GM18511 (cell line): Measurements from ENCODE around the gene EDC3.
A peak's percentile ranks its signal among the peaks of the same experiment; 100 is the strongest.
"Not testable (repeated sequence)": the region's sequence is repeated elsewhere in the genome, so short reads cannot be mapped to it uniquely, and the experiment has no call there.

Experiments used
- ATAC-seq: cut with Tn5 transposase; IDR thresholded peaks from one replicate; pipeline ENCODE4 v1.9.1; 2021; ENCODE audit warnings: mild to moderate bottlenecking, moderate library complexity; ENCODE audit not compliant: unreplicated experiment

EDC3 gene, protein sequence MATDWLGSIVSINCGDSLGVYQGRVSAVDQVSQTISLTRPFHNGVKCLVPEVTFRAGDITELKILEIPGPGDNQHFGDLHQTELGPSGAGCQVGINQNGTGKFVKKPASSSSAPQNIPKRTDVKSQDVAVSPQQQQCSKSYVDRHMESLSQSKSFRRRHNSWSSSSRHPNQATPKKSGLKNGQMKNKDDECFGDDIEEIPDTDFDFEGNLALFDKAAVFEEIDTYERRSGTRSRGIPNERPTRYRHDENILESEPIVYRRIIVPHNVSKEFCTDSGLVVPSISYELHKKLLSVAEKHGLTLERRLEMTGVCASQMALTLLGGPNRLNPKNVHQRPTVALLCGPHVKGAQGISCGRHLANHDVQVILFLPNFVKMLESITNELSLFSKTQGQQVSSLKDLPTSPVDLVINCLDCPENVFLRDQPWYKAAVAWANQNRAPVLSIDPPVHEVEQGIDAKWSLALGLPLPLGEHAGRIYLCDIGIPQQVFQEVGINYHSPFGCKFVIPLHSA

DNA sequence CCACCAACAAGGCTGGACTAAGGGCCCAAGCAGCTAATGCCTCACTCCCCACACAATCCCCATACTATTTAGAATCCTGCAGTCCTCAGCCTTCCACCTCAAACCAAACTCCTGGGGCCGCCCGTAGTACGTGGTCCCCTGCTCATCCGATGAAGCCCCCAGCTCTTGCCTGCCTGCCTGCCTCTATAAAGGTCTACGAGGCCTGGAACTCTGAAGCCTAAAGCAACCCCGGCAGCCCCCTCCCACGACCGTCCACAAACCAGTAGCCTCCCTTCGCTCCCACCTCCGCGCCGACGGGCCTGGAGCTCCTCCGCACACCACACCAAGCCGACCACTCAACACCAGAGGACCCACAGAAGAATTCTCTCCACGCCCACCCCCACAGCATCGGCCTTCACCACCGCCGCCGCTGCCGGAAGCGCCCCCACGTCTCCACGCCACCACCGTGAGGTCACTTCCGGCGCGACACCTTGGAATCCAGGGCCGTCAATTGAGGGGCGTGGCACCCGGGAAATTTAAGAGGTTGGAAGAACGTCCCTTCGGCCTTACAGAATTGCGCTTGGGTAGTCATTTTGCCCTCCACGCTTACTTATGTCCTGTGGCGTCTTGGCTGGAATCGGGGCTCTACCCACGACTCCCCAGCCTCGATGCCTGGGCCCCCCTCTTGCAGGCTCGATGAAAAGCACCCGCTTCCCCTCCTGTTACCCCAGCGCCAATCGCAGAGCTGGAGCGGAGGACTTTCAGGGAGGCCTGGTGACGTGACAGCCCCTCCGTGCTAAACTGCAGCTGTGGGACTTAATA lies at the start of gene EDC3:
Gene EDC3 (minus strand): TSS at position 428 of the 801 bp plus-strand sequence. CDS start 20,900 bp downstream, outside the sequence.
- ATAC-seq = peak; percentile 83

- ATAC-seq = no peak
Observed at GRCh38 chr15:74742422-74742821, 46.6 kb upstream of the EDC3 start.

DNA sequence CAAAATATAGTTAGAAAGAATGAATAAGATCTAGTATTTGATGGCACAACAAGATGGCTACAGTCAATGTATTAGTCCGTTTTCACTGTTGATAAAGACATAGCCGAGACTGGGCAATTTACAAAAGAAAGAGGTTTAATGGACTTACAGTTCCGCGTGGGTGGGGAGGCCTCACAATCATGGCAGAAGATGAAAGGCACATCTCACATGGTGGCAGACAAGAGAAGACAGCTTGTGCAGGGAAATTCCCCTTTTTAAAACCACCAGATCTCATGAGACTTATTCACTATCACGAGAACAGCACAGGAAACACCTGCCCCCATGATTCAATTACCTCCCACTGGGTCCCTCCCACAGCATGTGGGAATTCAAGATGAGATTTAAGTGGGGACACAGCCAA lies 42.4 kb upstream of the EDC3 start:
- ATAC-seq = not testable (repeated sequence)

DNA sequence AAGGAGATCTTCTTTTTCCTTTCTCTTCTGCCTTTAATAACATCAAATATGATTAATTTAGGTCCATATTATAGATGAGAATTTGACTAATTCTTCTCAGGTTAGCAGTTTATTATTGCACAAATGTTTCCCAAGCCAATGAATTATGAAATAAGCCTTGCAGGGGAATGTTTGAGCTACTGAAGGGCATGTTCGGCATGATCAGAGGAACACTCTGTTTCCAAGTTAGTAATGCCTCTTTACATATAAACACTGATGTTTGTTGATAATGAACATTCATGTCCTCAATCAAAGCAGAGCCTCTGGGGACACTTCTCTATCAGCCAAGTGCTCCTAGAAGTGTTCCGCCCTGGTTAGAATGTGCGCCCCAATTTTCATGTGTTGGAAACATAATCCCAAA lies 39.5 kb upstream of the EDC3 start:
- no peak for ATAC-seq

DNA sequence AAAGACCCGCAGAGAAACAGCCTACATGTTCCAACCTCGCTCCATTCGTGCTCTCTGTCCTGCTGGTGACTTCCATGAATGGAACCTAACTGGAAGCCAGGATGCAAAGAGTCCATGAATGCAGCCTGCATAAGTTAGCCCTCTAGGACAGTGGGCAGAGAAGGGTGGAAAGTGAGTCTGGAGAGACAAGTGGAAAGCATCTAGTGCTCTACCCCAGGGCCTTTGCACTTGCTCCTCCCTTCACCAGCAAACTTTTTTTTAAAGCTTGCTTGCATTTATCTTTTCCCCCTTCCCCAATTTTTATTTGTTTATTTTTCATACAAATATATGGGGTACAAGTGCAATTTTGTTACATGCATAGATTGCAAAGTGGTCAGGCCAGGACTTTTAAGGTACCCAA lies 37.4 kb upstream of the EDC3 start:
- no peak for ATAC-seq

DNA sequence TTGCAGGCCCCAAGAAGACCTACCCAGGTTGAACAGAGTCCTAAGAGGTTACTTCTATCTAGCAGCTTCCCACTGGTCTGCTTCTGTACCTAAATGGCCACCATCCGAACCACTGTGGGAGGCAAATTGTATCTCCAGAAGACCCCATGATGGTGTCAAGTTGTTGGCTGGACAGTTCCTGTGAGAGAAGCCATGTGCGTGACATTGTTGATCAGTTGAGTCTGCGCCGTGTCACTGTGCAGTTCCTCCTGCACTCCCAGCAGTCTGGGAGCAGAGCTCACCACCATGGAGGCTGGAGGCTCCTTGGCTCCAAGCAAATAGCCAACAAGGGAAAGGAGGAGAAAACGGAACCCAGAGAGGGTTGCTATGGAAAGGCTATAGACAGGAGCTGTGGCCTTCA lies 37.0 kb upstream of the EDC3 start:
- ATAC-seq = no peak

GRCh38 chr15:74730619-74731316 lies 34.9 kb upstream of the EDC3 start:
- no peak for ATAC-seq

GRCh38 chr15:74729372-74729771 lies 33.5 kb upstream of the EDC3 start:
- not testable (repeated sequence) for ATAC-seq

DNA sequence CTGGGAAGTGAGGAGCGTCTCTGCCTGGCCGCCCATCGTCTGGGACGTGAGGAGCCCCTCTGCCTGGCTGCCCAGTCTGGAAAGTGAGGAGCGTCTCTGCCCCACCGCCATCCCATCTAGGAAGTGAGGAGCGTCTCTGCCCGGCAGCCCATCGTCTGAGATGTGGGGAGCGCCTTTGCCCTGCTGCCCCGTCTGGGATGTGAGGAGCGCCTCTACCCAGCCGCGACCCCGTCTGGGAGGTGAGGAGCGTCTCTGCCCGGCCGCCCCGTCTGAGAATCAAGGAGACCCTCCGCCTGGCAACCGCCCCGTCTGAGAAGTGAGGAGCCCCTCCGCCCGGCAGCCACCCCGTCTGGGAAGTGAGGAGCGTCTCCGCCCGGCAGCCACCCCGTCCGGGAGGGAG lies 32.9 kb upstream of the EDC3 start:
- not testable (repeated sequence) for ATAC-seq

GRCh38 chr15:74727727-74728126 lies 31.9 kb upstream of the EDC3 start:
- ATAC-seq = no peak

DNA sequence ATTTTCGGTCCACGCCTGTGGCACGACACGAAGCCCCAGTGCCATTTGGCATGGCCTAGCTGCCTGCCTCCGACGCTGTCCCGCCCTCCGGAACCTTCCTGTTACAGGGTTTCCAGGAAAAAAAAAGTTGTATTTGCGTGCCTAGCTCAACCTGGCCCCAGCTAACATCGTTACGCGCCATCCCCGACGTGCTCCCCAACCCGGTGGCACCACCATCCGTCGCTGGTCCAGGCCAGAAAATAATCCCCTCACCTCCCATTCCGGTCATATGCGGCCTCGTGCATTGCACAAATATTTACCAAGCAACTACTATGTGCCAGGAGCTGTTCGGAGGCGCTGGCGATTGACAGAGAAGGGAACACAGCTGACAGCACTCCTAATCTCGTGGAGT lies 30.9 kb upstream of the EDC3 start:
- ATAC-seq = no peak

DNA sequence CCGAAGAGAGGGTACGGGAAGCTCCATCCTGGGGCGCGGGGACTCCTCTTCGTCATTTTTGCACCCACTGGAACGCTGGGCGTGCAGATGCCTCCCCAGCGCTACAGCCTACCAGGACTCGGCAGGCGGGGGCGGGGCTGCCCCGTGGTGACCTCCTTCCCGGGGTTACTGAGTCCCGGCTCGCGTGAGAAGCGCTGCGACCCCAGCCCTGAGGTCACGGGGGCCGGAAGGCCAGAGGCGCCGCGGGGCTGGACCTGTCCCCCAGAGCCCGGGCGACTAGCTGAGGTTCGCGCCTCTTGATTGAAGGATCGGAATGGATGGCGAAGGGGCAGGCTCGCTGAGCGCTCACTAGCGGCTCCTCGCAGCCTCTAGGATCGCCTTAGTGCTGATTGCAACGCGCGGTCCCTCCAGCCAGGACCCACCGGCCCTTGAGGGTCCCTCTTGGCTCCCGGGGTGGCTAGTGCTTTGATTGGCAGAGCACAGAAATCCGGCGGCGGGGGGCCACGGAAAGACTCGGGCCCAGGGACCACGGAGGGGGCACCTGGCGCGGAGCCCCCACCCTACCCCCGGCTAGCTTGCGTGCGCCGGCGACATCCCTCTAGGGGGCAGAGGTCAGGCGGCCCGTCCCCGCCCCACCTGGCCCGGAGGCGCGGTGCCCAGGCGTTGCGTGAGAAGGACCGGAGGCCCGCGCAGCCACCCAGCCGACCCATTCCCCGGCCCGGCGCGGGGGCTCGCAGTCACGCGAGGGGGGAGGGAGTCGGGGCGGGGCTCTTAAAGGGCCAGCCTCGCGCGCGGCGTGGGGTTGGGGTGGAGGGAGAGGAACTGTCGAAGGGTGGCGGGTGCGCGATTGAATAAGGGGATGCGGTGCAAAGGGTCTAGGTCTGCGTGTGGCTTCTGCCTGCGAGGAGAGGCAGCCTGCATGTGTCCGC lies 30.3 kb upstream of the EDC3 start:
- peak; percentile 51 for ATAC-seq

DNA sequence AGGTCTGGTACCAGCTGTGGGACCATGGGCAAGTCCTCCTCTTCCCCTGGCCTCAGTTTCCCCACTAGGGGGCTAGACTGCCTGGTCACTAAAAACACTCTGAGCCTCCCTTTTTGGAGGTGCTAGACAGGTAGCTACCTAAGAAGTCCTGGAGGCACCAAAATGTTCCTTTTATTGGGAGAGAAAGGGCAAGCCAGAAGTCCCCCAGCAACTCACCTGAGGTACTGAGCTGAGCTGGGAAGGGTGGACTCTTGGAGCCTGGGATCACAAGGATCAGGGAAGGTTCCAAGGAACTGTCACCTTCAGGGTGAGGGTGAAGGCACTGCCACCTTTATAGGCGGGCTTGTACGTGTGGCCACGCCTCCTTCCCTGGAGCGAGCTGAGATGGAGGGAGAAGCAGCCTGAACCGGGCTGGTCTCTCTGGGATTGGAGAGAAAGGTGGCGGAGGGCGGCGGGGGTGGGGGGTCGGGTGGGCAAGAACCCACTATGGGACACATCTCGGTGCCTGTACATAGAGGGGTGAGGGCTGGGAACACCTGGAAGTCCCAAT lies 29.5 kb upstream of the EDC3 start, which contains the start of gene CYP1A1:
Gene CYP1A1 (minus strand): TSS at position 304 of the 550 bp plus-strand sequence. CDS start 2,431 bp downstream, outside the sequence.
- ATAC-seq = no peak

DNA sequence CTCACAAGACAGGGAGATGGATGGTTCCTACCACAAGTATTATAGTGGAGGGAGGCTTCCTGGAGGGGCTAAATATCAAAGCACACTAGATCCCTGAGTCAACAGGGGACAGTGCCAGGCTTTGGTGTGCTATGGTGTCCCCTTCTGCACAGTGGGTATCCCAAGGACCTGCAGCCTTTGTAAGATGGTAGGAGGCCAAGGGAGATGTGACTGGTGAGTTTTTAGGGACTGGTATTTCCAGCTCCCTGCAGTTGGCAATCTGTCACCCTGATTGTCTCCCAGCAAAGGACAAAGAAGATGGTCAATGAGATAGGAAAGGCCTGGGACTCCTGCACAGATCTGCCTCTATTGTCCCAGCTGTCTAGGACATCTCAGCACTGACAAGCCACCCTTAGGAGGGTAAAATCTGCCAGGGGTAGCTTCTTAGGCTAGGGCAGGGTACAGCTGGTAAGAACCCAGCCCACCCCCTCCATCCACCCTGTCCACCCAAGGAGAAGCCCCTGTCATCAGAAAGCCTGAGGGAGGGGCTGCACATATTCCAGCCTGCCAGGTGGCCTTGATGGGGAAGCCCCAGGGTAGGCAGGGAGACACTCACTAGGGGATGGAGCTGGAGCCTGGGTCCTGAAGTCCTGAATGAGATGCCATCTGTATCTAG lies 28.9 kb upstream of the EDC3 start:
- no peak for ATAC-seq

GRCh38 chr15:74723754-74724334 lies 28.0 kb upstream of the EDC3 start:
- no peak for ATAC-seq

- no peak for ATAC-seq
Observed at GRCh38 chr15:74723187-74723586, 27.4 kb upstream of the EDC3 start.

- no peak for ATAC-seq
Observed at GRCh38 chr15:74722591-74722990, 26.8 kb upstream of the EDC3 start.

DNA sequence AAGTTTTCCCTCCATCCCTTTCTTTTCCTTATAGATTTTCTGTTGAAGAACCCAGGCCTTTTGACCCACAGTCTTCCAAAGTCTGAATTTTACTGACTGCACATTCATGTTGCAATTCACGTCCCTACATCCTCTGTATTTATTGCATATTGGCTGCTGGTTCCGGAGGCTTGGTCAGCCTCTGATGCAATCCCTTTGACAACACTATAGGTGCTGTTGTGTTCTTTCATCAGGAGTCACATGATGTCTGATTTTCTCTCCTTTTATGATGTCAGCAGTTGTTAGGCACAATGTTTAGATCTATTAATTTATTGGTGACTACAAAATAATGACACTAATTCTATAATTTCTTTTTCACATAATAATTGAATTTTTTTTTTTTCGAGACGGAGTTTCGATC lies 20.8 kb upstream of the EDC3 start:
- ATAC-seq = no peak

- no peak for ATAC-seq
Observed at GRCh38 chr15:74712311-74712710, 16.5 kb upstream of the EDC3 start.
